Effector CD8-positive, alpha-beta T cell (primary cell): ENCODE measurements around the gene CLEC16A.

Source experiments
- DNase-seq: peaks from one replicate; lab custom pipeline; 2025; lab: John Stamatoyannopoulos, UW

Gene CLEC16A

GRCh38 chr16:11060364-11060763, 116.0 kb downstream of the CLEC16A start:
- DNase-seq, result no peak

- DNase-seq, result no peak
These were observed 116.5 kb downstream of the CLEC16A start for GRCh38 chr16:11060842-11061241.

- DNase-seq, result no peak
These were observed 117.4 kb downstream of the CLEC16A start for GRCh38 chr16:11061629-11062270.

GRCh38 chr16:11063448-11064201, 119.3 kb downstream of the CLEC16A start:
- no peak for DNase-seq

GRCh38 chr16:11064202-11064540, 119.8 kb downstream of the CLEC16A start:
- no peak for DNase-seq

- DNase-seq, result no peak
These were observed 120.5 kb downstream of the CLEC16A start for GRCh38 chr16:11064851-11065250.

- DNase-seq, result no peak
These were observed 122.0 kb downstream of the CLEC16A start for GRCh38 chr16:11066261-11066870.

GRCh38 chr16:11067266-11067665, 122.9 kb downstream of the CLEC16A start:
- no peak for DNase-seq

- no peak for DNase-seq
These were observed 123.4 kb downstream of the CLEC16A start for GRCh38 chr16:11067697-11068141.

GRCh38 chr16:11071829-11072228, 127.5 kb downstream of the CLEC16A start:
- no peak for DNase-seq

- no peak for DNase-seq
These were observed 128.2 kb downstream of the CLEC16A start for GRCh38 chr16:11072420-11073153.

- DNase-seq, result no peak
These were observed 129.1 kb downstream of the CLEC16A start for GRCh38 chr16:11073407-11073999.

GRCh38 chr16:11074131-11074530, 129.8 kb downstream of the CLEC16A start:
- no peak for DNase-seq

GRCh38 chr16:11075163-11075562, 130.8 kb downstream of the CLEC16A start:
- no peak for DNase-seq

GRCh38 chr16:11076259-11077018, 132.1 kb downstream of the CLEC16A start:
- no peak for DNase-seq

- no peak for DNase-seq
These were observed 134.6 kb downstream of the CLEC16A start for GRCh38 chr16:11078812-11079459.

- no peak for DNase-seq
These were observed 135.4 kb downstream of the CLEC16A start for GRCh38 chr16:11079652-11080187.

GRCh38 chr16:11080327-11080967, 136.1 kb downstream of the CLEC16A start:
- DNase-seq, result no peak

- no peak for DNase-seq
These were observed 136.8 kb downstream of the CLEC16A start for GRCh38 chr16:11080999-11081630.
